Neural crest cell (in vitro differentiated cells): Measurements from ENCODE around the gene NAV2. TPM values are rescaled to one million over a fixed set of nuclear protein-coding genes. Genes with fewer than 3 reads are reported as not detected.

ENCODE experiments used
- DNase-seq: peaks from one replicate; pipeline ENCODE4 v3.0.0; 2021; ENCODE audit warnings: low read depth, mixed read lengths, low spot score
- H3K27ac Mint-ChIP-seq: one replicate; pipeline ENCODE4 v1.8.0; 2021; ENCODE audit warnings: mild to moderate bottlenecking, mixed read lengths; ENCODE audit not compliant: unreplicated experiment
- H3K27me3 Mint-ChIP-seq: 2 replicates; pipeline ENCODE4 v1.8.0; 2021; ENCODE audit warnings: low read depth, mild to moderate bottlenecking, mixed read lengths
- H3K36me3 Mint-ChIP-seq: 2 replicates; pipeline ENCODE4 v1.8.0; 2021; ENCODE audit warnings: low read depth, mild to moderate bottlenecking, mixed read lengths
- H3K4me1 Mint-ChIP-seq: 2 replicates; pipeline ENCODE4 v1.8.0; 2021; ENCODE audit warnings: mixed read lengths
- H3K4me3 Mint-ChIP-seq: one replicate; pipeline ENCODE4 v1.8.0; 2021; ENCODE audit warnings: mild to moderate bottlenecking, mixed read lengths
- H3K9me3 Mint-ChIP-seq: 2 replicates; pipeline ENCODE4 v1.8.0; 2021; ENCODE audit warnings: mixed read lengths
- total RNA-seq: library from RNA; stranded (reverse); gene quantifications from 2 replicates; pipeline ENCODE4 v1.2.1, GENCODE V29; 2021
- TF ChIP-seq, protein P1 (sequence below): fragments of 200-600 bp; sonication (generic); conservative IDR thresholded peaks from 2 replicates; pipeline ENCODE4 v1.5.0; 2021; ENCODE audit warnings: antibody characterized with exemption, mild to moderate bottlenecking

Gene NAV2
- total RNA-seq, 1 donor from 2014 or later, result 14.1 TPM

DNA sequence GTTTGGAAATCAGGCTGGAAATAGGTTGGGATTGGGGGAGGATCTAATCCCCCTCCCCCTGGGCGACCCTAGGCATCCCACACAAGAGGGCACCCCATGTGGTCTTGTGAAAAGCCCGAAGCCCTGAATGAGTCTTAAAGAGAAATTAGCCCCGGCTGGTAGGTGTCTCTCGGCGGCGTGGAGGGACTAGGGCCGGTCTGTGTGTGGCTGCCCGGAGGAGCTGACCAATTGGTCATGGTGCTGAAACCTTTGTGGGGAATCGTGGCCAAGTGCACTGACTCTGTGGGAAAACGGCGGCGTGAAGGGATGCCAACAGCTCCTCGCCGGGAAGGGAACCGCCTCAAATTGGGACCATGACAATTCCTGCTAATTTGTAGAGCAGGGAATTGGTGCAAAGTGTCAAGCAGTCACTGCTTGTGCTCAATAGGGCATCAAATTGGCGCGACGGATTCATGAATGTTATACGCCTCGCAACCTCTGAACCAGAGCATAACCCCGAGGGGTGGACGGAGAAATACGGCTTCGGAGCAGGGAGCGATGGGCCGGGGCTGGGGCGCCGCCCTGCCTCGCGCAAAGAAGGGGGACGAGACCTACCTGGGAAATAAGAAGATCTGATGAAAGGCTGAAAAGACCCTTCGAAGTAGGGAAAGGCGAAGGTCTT, 446.1 kb downstream of the NAV2 start:
- Mint-ChIP-seq H3K27ac (no peak overlapping the region), H3K27me3 (peaks cover 99% of the 10 kb centered on the region), H3K9me3 (no peaks in the 10 kb centered on the region), H3K36me3 (peaks cover 7% of the 10 kb centered on the region), H3K4me1 (peaks cover 60% of the 10 kb centered on the region), H3K4me3 (peak overlapping the region; percentile 81)
- TF ChIP-seq, protein P1, sequence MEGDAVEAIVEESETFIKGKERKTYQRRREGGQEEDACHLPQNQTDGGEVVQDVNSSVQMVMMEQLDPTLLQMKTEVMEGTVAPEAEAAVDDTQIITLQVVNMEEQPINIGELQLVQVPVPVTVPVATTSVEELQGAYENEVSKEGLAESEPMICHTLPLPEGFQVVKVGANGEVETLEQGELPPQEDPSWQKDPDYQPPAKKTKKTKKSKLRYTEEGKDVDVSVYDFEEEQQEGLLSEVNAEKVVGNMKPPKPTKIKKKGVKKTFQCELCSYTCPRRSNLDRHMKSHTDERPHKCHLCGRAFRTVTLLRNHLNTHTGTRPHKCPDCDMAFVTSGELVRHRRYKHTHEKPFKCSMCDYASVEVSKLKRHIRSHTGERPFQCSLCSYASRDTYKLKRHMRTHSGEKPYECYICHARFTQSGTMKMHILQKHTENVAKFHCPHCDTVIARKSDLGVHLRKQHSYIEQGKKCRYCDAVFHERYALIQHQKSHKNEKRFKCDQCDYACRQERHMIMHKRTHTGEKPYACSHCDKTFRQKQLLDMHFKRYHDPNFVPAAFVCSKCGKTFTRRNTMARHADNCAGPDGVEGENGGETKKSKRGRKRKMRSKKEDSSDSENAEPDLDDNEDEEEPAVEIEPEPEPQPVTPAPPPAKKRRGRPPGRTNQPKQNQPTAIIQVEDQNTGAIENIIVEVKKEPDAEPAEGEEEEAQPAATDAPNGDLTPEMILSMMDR, result no peak
- peak; percentile 77 for DNase-seq

- TF ChIP-seq, protein P1, result no peak
- Mint-ChIP-seq H3K4me1 (peaks cover 65% of the 10 kb centered on the region), H3K4me3 (peak overlapping the region; percentile 92), H3K27ac (no peak overlapping the region), H3K27me3 (peaks cover 99% of the 10 kb centered on the region), H3K36me3 (peaks cover 7% of the 10 kb centered on the region), H3K9me3 (no peaks in the 10 kb centered on the region)
- no peak for DNase-seq
These were observed 447.1 kb downstream of the NAV2 start for GRCh38 chr11:20159466-20160381.

DNA sequence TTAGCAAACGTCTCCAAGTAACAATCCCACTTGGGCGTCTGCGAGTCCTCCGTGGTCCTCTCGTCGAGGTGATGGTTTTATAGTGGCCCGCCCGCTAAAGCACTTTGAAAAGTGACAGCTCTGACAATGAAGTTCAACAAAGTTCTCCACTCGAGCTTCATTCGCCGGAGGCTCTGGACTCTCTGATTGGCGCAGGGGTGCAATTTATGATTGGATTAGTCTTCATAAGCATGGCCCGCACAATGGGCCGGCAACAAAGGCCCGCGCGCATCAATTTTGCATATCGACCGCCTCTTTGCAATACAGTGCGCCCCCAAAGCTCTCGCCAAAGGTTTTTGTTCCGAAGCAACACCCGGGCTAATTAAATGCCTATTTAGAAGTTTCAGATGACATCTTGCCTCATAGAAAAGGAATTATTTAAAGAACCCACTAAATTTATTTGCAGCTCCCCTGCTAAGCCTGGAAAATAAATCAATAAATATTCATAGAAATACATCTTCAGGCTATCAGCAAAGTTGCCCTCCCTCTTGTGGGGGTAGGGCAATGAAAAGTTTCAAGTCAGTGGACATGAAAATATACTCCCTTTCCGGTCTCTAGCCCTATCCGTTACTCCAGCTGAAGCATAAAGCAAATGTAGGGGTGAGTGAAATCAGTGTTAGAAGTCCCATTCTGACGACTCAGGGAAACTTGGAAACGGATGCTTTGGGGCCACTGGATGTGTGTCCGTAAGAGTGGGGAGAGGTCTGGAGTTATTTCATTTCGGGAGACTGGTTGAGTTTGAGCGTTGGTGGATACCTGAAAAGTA, 448.0 kb downstream of the NAV2 start, which contains the start of gene DBX1:
Gene DBX1, minus strand, starts transcription at position 51 of the 805 bp plus-strand sequence. CDS start 151 bp downstream, outside the sequence.
- TF ChIP-seq, protein P1, result no peak
- Mint-ChIP-seq H3K4me3 (peak within 1 kb of the TSS; percentile 92), H3K4me1 (peaks cover 65% of the 10 kb centered on the region), H3K27me3 (peaks cover 99% of the 10 kb centered on the region), H3K27ac (no peak within 1 kb of the TSS), H3K36me3 (peaks cover 7% of the 10 kb centered on the region), H3K9me3 (no peaks in the 10 kb centered on the region)
- no peak for DNase-seq

GRCh38 chr11:20161230-20161918, 448.7 kb downstream of the NAV2 start:
- Mint-ChIP-seq H3K9me3 (no peaks in the 10 kb centered on the region), H3K4me1 (peaks cover 63% of the 10 kb centered on the region), H3K27ac (no peak overlapping the region), H3K36me3 (peaks cover 7% of the 10 kb centered on the region), H3K4me3 (peak overlapping the region; percentile 92), H3K27me3 (peaks cover 99% of the 10 kb centered on the region)
- TF ChIP-seq, protein P1, result no peak
- no peak for DNase-seq
